Rectal smooth muscle tissue (tissue), 1 donor: ENCODE results near the gene CST7.
"Not testable (repeated sequence)": the region's sequence is repeated elsewhere in the genome, so short reads cannot be mapped to it uniquely, and the experiment has no call there.

Experiments
- H3K27ac ChIP-seq: one replicate; pipeline ENCODE4 v1.7.0; 2013; ENCODE audit warnings: low read depth, low read length, inconsistent platforms
- H3K27me3 ChIP-seq: one replicate; pipeline ENCODE4 v1.7.0; 2013; ENCODE audit warnings: low read length; ENCODE audit not compliant: control insufficient read depth, insufficient read depth
- H3K36me3 ChIP-seq: one replicate; pipeline ENCODE4 v1.7.0; 2013; ENCODE audit warnings: low read length; ENCODE audit not compliant: control insufficient read depth, insufficient read depth
- H3K4me1 ChIP-seq: one replicate; pipeline ENCODE4 v1.7.0; 2013; ENCODE audit warnings: low read length; ENCODE audit not compliant: control insufficient read depth, insufficient read depth
- H3K4me3 ChIP-seq: one replicate; pipeline ENCODE4 v1.7.0; 2013; ENCODE audit warnings: low read length
- H3K9ac ChIP-seq: one replicate; pipeline ENCODE4 v1.7.0; 2013; ENCODE audit warnings: low read length

CST7 gene

DNA sequence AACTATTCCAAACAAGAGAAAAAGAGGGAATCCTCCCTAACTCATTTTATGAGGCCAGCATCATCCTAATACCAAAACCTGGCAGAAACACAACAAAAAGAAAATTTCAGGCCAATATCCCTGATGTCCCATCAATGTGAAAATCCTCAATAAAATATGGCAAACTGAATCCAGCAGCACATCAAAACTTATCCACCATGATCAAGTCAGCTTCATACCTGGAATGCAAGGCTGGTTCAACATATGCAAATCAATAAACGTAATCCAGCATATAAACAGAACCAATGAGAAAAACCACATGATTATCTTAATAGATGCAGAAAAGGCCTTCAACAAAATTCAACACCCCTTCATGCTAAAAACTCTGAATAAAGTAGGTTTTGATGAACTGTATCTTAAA, 2.7 kb upstream of the CST7 start:
- not testable (repeated sequence) for H3K27me3 ChIP-seq, H3K27ac ChIP-seq, H3K9ac ChIP-seq, H3K36me3 ChIP-seq, H3K4me3 ChIP-seq, H3K4me1 ChIP-seq

DNA sequence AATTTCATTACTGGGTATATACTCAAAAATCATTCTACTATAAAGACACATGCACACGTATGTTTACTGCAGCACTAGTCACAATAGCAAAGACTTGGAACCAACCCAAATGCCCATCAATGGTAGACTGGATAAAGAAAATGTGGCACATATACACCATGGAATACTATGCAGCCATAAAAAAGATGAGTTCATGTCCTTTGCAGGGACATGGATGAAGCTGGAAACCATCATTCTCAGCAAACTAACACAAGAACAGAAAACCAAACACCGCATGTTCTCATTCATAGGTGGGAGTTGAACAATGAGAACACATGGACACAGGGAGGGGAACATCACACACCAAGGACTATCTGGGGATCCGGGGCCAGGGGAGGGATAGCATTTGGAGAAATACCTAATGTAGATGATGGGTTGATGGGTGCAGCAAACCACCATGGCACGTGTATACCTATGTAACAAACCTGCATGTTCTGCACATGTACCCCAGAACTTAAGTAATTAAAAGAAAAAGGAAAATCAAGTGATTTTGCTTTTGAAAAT, 602 bp upstream of the CST7 start:
- not testable (repeated sequence) for H3K4me1 ChIP-seq, H3K36me3 ChIP-seq, H3K9ac ChIP-seq, H3K27me3 ChIP-seq, H3K27ac ChIP-seq, H3K4me3 ChIP-seq

- H3K4me1 ChIP-seq = no peaks in the 10 kb centered on the region
- H3K36me3 ChIP-seq = no peaks in the 10 kb centered on the region
- H3K9ac ChIP-seq = no peak overlapping the region
- no peak overlapping the region for H3K4me3 ChIP-seq
- no peak overlapping the region for H3K27ac ChIP-seq
- H3K27me3 ChIP-seq = peaks cover 2% of the 10 kb centered on the region
These were observed 673 bp downstream of the CST7 start for GRCh38 chr20:24949756-24950127.

- Histone ChIP-seq H3K27ac (no peak overlapping the region), H3K27me3 (peaks cover 2% of the 10 kb centered on the region), H3K4me1 (no peaks in the 10 kb centered on the region), H3K4me3 (no peak overlapping the region), H3K9ac (no peak overlapping the region), H3K36me3 (no peaks in the 10 kb centered on the region)
These were observed 1.2 kb downstream of the CST7 start for GRCh38 chr20:24950128-24950835.

DNA sequence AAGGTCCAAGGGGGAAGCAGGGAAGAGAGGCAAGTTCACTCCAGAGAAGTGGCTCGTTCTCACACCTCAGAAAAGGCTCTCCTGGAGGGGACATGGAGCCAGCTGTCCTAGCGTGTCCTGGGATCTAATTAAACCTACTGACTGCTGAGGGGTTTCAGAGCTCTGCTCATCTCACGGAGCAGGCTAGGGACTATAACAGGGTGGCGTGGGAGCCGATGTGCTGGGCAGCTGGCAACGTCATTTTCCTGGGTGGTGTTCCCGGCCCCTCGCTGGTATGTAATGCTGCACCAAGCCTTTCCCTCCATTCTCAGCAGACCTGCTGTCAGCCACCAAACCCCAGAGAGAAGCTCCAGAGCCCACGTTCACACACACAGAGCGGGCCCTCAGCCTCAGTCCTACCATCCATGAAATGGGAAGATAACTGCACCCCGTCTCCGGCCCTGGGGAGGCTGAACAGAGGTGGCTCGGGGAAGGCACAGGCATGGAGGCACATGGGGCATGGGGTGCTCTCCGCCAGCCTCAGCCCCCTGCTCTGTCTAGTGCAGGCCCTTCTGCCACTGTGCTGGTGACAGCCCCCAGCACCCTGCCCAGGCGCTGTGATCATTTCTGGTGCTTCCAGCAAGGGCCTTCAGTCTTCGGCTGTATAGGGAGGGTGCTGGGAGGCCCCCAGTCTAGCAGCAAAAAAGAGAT, 1.9 kb downstream of the CST7 start:
- Histone ChIP-seq H3K4me3 (no peak overlapping the region), H3K9ac (no peak overlapping the region), H3K27me3 (peaks cover 2% of the 10 kb centered on the region), H3K27ac (no peak overlapping the region), H3K4me1 (no peaks in the 10 kb centered on the region), H3K36me3 (no peaks in the 10 kb centered on the region)

DNA sequence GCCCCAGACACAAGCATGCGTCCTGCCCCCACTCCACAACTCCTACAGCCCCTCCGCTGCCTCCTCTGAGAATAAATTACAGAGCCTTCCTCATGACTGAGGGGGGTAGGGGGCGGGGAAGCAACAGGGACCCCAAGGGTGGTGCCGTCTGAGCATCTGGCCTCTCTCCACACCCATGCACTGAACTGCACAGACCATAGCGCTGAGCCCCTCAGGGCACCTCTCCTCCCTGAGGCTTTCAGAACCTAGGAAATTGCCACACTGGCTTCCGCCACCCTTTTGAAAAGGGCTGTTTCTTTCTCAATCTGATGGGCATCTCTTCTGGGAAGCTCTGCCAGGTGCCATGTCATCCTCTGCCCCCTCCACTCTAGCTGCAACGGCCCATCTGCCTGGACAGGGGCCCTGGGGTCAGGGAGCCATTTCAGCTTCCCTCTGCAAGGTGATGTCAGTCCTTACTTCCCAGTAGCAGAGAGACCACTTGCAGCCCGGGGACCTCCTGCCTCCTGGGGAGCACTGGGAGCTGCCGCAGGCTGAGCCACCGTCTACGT, 2.5 kb downstream of the CST7 start:
- Histone ChIP-seq H3K27ac (no peak overlapping the region), H3K4me1 (no peaks in the 10 kb centered on the region), H3K36me3 (no peaks in the 10 kb centered on the region), H3K9ac (no peak overlapping the region), H3K27me3 (peaks cover 2% of the 10 kb centered on the region), H3K4me3 (no peak overlapping the region)

DNA sequence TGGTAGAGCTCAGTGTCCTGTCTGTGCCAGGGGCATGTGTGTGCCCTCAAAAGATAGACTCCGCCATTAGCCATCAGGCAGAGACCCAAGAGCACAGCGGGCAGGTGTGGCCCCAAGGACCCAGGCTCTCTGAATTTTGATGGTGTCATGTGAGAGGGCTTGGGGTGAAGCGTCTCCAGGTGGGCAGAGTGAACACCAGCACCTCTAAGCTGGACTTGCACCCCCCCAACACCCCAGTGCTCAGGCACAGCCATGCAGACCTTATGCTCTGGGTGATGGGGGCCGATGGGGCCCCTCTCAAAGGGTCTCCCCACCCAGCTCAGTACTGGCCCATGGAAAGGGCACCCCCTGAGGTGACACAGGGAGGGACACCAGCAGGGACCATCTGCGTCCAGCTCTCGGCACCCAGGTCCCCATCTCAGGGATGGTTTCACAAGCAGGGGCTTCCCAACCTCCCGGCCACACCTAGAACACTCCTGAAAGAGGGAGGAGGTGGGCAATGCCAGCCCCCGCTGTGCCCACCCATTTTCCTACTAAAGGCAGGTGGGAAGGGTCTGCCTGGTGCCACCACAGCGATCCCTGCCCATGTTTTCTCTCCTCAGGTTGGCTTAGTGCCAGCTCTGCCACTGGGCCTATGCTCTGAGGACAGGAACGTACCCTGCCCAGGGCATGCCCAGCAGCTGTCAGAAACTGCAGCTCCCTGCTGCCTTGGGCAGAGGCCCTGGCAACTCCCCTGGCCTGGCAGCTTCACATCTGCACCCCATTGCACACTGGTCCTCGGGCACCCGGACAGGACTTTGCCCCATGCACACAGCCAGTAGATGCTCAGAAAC, 3.5 kb downstream of the CST7 start:
- Histone ChIP-seq H3K36me3 (no peaks in the 10 kb centered on the region), H3K4me3 (no peak overlapping the region), H3K27ac (no peak overlapping the region), H3K27me3 (peaks cover 2% of the 10 kb centered on the region), H3K4me1 (no peaks in the 10 kb centered on the region), H3K9ac (no peak overlapping the region)

DNA sequence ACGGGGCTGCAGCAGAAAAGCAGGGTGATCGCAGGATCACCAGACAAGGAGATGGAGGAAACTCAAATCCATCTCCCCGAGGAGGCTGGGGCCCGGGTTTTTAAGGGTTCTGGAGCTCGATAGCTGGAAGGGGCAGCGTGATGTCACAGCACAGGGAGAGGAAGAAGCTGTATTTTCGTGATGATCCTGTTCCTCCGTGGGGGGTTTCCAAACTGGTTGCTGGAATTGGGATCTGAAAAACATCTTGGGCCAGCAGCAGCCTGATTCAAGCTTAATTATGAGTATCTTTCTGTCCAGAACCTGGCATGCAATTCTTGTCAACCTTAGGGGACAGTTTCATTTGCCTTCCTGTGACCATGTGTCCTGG, 4.1 kb downstream of the CST7 start:
- peaks cover 2% of the 10 kb centered on the region for H3K27me3 ChIP-seq
- no peak overlapping the region for H3K4me3 ChIP-seq
- no peaks in the 10 kb centered on the region for H3K36me3 ChIP-seq
- H3K4me1 ChIP-seq = no peaks in the 10 kb centered on the region
- no peak overlapping the region for H3K27ac ChIP-seq
- H3K9ac ChIP-seq = no peak overlapping the region

DNA sequence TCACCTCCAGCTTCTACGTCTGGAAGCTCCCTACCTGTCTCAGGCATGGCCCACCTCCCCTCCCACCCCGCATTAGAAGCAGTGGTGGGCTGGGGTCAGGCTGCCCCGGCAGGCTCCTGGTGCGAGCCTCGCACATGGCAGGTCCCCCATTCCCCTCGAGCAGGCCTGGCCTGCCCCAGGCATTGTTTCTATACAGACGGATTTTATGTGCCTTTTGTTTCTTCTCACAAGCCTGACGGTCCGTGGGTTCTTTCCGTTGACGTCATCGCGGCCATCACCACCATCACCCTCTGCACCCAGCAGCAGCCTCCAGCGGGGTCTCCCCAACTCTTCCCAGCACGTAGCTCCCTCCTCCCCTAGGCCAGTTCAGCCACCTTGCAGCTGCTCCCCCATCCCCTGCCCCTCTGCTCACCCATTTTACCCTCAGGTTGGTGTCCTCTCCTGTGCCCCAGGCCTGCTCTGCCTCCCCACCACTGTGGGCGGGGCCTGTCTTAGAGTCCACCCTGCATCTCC, 4.6 kb downstream of the CST7 start:
- H3K4me1 ChIP-seq = no peaks in the 10 kb centered on the region
- no peak overlapping the region for H3K4me3 ChIP-seq
- H3K27me3 ChIP-seq = peaks cover 2% of the 10 kb centered on the region
- H3K9ac ChIP-seq = no peak overlapping the region
- H3K36me3 ChIP-seq = no peaks in the 10 kb centered on the region
- H3K27ac ChIP-seq = no peak overlapping the region

GRCh38 chr20:24954151-24954550, 5.1 kb downstream of the CST7 start:
- H3K27me3 ChIP-seq = peaks cover 2% of the 10 kb centered on the region
- no peak overlapping the region for H3K27ac ChIP-seq
- H3K36me3 ChIP-seq = no peaks in the 10 kb centered on the region
- no peak overlapping the region for H3K4me3 ChIP-seq
- no peaks in the 10 kb centered on the region for H3K4me1 ChIP-seq
- H3K9ac ChIP-seq = no peak overlapping the region

- H3K4me3 ChIP-seq = no peak overlapping the region
- H3K4me1 ChIP-seq = no peaks in the 10 kb centered on the region
- no peak overlapping the region for H3K27ac ChIP-seq
These were observed 5.5 kb downstream of the CST7 start for GRCh38 chr20:24954566-24954965.

GRCh38 chr20:24955045-24955444, 6.0 kb downstream of the CST7 start:
- no peak overlapping the region for H3K9ac ChIP-seq
- H3K27ac ChIP-seq = no peak overlapping the region
- H3K36me3 ChIP-seq = no peaks in the 10 kb centered on the region
- H3K4me3 ChIP-seq = no peak overlapping the region
- H3K27me3 ChIP-seq = peaks cover 2% of the 10 kb centered on the region
- no peaks in the 10 kb centered on the region for H3K4me1 ChIP-seq

More at GRCh38 chr20:24954566-24954965, 5.5 kb downstream of the CST7 start:
- Histone ChIP-seq H3K27me3 (peaks cover 2% of the 10 kb centered on the region), H3K36me3 (no peaks in the 10 kb centered on the region), H3K9ac (no peak overlapping the region)
